Mesothelial cell of epicardium (in vitro differentiated cells): ENCODE results near the gene ZMYM2. TPM values are rescaled to one million over a fixed set of nuclear protein-coding genes. Genes with fewer than 3 reads are reported as not detected.
A peak's percentile ranks its signal among the peaks of the same experiment; 100 is the strongest.

Source experiments
- DNase-seq, 2 experiments: peaks; one replicate each; pipeline ENCODE4 v3.0.0; 2021; ENCODE audit warnings: low spot score in 2 of 2; ENCODE audit not compliant: unreplicated experiment in 2 of 2
- H3K27ac Mint-ChIP-seq: 2 replicates; pipeline ENCODE4 v1.8.0; 2021; ENCODE audit warnings: mixed read lengths
- H3K27me3 Mint-ChIP-seq: 2 replicates; pipeline ENCODE4 v1.8.0; 2021; ENCODE audit warnings: low read depth, mixed read lengths
- H3K36me3 Mint-ChIP-seq: 2 replicates; pipeline ENCODE4 v1.8.0; 2021; ENCODE audit warnings: mixed read lengths
- H3K4me1 Mint-ChIP-seq: 2 replicates; pipeline ENCODE4 v1.8.0; 2021; ENCODE audit warnings: mixed read lengths
- H3K4me3 Mint-ChIP-seq: 2 replicates; pipeline ENCODE4 v1.8.0; 2021; ENCODE audit warnings: mild to moderate bottlenecking, moderate library complexity, mixed read lengths
- H3K9me3 Mint-ChIP-seq: 2 replicates; pipeline ENCODE4 v1.8.0; 2021; ENCODE audit warnings: mixed read lengths
- total RNA-seq: library from RNA; stranded (reverse); gene quantifications from 3 replicates; pipeline ENCODE4 v1.2.1, GENCODE V29; 2021
- TF ChIP-seq, protein P1 (sequence below): fragments of 200-600 bp; sonication (generic); IDR thresholded peaks from one replicate; pipeline ENCODE4 v1.5.0; 2021; ENCODE audit warnings: antibody characterized with exemption; ENCODE audit not compliant: unreplicated experiment

The ZMYM2 gene
- total RNA-seq, 1 donor from 2014 or later, result 208 TPM

DNA sequence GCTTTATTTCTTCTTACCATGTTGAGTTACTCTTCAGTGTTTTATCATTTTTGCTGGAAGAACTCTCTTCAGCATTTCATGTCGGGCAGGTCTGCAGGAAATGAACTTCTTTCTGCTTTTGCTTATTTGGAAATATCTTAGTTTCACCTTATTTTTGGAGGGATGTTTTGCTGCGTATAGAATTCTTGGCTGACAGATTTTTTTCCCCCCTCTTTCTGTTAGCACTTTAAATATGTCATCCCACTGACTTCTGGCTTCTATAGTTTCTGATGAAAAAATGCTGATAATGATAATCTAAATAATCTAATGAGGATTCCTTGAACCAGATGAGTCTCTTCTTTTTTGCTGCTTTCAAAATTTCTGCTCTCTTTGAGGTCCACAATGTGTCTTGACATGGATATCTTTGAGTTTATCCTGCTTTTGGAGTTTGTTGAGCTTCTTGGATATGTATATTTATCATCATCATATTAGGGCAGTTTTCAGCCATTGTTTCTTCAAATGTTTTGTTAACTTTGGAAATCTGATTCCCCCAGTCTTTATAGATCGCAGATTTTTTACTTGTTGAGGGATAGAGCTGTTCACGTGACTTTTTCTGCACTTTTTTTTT, 20.4 kb downstream of the ZMYM2 start:
- Mint-ChIP-seq H3K27ac (no peak overlapping the region), H3K4me1 (peaks cover 7% of the 10 kb centered on the region), H3K27me3 (no peaks in the 10 kb centered on the region), H3K36me3 (peaks cover 62% of the 10 kb centered on the region), H3K4me3 (no peak overlapping the region), H3K9me3 (peaks cover 27% of the 10 kb centered on the region)
- DNase-seq, result no peak
- TF ChIP-seq, protein P1, sequence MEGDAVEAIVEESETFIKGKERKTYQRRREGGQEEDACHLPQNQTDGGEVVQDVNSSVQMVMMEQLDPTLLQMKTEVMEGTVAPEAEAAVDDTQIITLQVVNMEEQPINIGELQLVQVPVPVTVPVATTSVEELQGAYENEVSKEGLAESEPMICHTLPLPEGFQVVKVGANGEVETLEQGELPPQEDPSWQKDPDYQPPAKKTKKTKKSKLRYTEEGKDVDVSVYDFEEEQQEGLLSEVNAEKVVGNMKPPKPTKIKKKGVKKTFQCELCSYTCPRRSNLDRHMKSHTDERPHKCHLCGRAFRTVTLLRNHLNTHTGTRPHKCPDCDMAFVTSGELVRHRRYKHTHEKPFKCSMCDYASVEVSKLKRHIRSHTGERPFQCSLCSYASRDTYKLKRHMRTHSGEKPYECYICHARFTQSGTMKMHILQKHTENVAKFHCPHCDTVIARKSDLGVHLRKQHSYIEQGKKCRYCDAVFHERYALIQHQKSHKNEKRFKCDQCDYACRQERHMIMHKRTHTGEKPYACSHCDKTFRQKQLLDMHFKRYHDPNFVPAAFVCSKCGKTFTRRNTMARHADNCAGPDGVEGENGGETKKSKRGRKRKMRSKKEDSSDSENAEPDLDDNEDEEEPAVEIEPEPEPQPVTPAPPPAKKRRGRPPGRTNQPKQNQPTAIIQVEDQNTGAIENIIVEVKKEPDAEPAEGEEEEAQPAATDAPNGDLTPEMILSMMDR, result no peak

DNA sequence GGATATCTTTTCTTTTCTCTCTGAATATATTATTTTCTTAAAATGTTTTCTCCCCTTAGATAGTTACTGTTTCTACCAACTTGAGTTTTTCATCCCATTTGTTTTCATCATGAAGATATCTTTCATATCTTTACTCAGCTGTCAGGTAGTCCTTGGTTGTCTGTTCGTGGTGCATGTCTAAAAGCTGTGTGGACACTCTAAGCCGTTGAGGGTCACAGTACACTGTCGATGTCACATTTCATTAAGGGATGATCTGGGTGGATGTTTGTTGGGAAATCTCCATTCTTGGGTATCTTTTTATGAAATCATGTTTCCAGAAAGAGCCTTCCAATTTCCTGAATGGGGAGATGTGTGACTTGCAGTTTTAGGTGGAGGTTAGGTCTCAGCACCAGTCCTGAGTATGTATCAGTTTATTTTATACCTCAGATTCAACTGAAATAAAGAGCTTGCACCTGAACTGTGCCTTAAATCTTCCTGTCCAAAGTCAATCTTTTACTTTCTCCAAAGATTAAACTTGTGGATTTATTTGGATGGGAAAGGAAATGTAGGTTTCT, 23.2 kb downstream of the ZMYM2 start:
- DNase-seq, result no peak
- H3K27ac Mint-ChIP-seq, result no peak overlapping the region
- peaks cover 11% of the 10 kb centered on the region for H3K4me1 Mint-ChIP-seq
- no peaks in the 10 kb centered on the region for H3K27me3 Mint-ChIP-seq
- H3K4me3 Mint-ChIP-seq, result no peak overlapping the region
- TF ChIP-seq, protein P1, result no peak
- H3K9me3 Mint-ChIP-seq, result peaks cover 16% of the 10 kb centered on the region
- peaks cover 41% of the 10 kb centered on the region for H3K36me3 Mint-ChIP-seq

DNA sequence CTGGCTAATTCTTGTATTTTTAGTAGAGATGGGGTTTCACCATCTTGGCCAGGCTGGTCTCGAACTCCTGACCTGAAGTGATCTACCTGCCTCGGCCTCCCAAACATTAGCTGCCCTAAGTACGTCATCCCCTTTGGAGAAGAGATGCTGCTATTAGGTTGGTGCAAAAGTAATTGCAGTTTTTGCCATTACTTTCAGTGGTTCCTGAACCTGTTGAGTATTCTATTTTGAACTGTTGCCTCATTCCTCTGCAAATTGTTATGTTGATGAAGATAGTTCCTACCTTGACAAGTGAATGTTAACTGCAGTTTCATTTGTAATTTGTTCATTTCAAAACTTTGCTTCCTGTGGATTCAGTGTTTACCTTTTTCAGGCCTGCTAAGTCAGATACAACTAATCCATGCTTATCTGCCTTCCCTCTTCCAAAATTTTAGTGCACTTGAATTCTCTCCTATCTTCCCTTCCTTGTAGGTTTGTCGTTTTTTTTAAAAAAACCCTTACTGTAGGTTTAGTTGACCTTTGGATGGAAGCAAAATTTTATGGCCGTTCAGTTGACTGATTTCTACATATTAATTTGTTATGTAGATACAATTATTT, 24.0 kb downstream of the ZMYM2 start:
- Mint-ChIP-seq H3K27me3 (no peaks in the 10 kb centered on the region), H3K4me1 (peaks cover 11% of the 10 kb centered on the region), H3K9me3 (peaks cover 12% of the 10 kb centered on the region), H3K36me3 (peaks cover 34% of the 10 kb centered on the region), H3K4me3 (no peak overlapping the region), H3K27ac (no peak overlapping the region)
- DNase-seq, result no peak
- TF ChIP-seq, protein P1, result no peak

DNA sequence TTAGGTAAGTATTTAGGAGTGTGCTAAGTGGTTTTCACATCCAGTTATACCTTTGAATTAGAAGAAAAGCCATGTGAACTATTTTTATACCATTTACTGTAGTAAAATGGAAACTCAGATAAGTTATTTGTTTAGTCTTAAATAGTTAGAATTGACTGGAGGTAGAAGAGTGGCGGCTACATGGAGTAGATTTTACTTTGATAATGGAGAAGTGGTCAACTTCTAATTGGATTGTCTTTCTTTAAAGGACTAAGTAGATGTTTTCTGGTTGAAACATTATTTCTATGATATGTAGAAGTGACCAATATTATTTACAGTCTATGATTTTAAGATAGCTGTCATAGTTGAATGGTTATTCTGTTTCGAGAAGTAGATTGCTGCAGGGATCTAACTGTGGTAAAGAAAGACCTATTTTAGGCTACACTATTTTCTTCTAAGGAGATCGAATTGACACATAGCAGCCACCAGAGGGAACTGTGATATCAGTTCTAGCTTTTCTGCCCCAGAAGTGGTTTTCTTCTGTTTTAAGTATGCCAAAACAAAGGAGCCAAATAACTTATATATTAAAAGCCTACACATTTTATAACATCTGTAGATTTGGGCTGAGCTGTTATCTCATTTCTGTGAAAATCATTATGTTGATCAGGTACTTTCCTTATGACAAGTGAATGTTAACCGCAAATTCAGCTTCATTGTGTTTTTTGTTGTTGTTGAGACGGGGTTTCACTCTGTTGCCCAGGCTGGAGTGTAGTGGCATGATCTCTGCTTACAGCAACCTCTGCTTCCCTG, 26.1 kb downstream of the ZMYM2 start:
- peaks cover 22% of the 10 kb centered on the region for H3K36me3 Mint-ChIP-seq
- H3K9me3 Mint-ChIP-seq, result peaks cover under 1% of the 10 kb centered on the region
- H3K4me3 Mint-ChIP-seq, result no peak overlapping the region
- peaks cover 12% of the 10 kb centered on the region for H3K4me1 Mint-ChIP-seq
- H3K27me3 Mint-ChIP-seq, result no peaks in the 10 kb centered on the region
- H3K27ac Mint-ChIP-seq, result peak overlapping the region; percentile 72
- TF ChIP-seq, protein P1, result peak; percentile 28
- no peak for DNase-seq

DNA sequence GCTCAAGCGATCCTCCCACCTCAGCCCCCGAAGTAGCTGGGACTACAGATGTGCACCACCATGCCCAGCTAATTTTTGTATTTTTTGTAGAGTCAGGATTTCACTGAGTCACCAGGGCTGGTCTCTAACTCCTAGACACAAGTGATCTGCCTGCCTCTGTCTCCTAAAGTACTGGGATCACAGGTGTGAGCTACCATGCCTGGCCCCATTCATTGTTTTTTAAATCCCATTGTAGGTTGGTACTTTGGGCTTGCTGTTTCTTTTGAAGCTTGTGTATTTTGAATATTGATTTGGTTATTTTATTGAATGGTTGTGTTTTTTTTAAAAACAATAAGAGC, 26.7 kb downstream of the ZMYM2 start:
- peaks cover 22% of the 10 kb centered on the region for H3K36me3 Mint-ChIP-seq
- H3K4me3 Mint-ChIP-seq, result no peak overlapping the region
- H3K27ac Mint-ChIP-seq, result peak overlapping the region; percentile 43
- DNase-seq, result no peak
- H3K9me3 Mint-ChIP-seq, result no peaks in the 10 kb centered on the region
- TF ChIP-seq, protein P1, result no peak
- peaks cover 18% of the 10 kb centered on the region for H3K4me1 Mint-ChIP-seq
- H3K27me3 Mint-ChIP-seq, result no peaks in the 10 kb centered on the region
